OCI-LY1 (cell line): Measurements from ENCODE around the gene G6PC3.

Experiments
- H2AFZ ChIP-seq: fragments of 200-600 bp; sonication (generic), shearing (Covaris generic); 2 replicates; pipeline ENCODE4 v1.6.0; 2014; ENCODE audit warnings: antibody characterized with exemption, mild to moderate bottlenecking, low read length
- H3F3A ChIP-seq: fragments of 200-600 bp; sonication (generic), shearing (Covaris generic); 2 replicates; pipeline ENCODE4 v1.6.0; 2014; ENCODE audit warnings: mild to moderate bottlenecking, antibody characterized with exemption, low read length, moderate library complexity; ENCODE audit not compliant: insufficient read depth
- H3K27ac ChIP-seq: fragments of 200-600 bp; sonication (generic); 2 replicates; pipeline ENCODE4 v1.5.1; 2014; ENCODE audit warnings: low read length, mixed run types, mild to moderate bottlenecking, low read depth; ENCODE audit not compliant: poor library complexity, severe bottlenecking
- H3K27me3 ChIP-seq: fragments of 200-600 bp; sonication (generic); 2 replicates; pipeline ENCODE4 v1.6.0; 2014; ENCODE audit warnings: antibody characterized with exemption, mild to moderate bottlenecking, low read length, moderate library complexity; ENCODE audit not compliant: insufficient read depth
- H3K36me3 ChIP-seq: fragments of 200-600 bp; sonication (generic); 2 replicates; pipeline ENCODE4 v1.6.1; 2014; ENCODE audit warnings: mild to moderate bottlenecking, antibody characterized with exemption, low read length, moderate library complexity, mixed read lengths; ENCODE audit not compliant: insufficient read depth
- H3K4me1 ChIP-seq: fragments of 200-600 bp; sonication (generic); 2 replicates; pipeline ENCODE4 v1.5.1; 2014; ENCODE audit warnings: mild to moderate bottlenecking, low read length, moderate library complexity; ENCODE audit not compliant: insufficient read depth, severe bottlenecking
- H3K4me2 ChIP-seq: fragments of 200-600 bp; sonication (generic), shearing (Covaris generic); 2 replicates; pipeline ENCODE4 v1.6.1; 2014; ENCODE audit warnings: low read length
- H3K4me3 ChIP-seq: fragments of 200-600 bp; sonication (generic); 2 replicates; pipeline ENCODE4 v1.5.1; 2014; ENCODE audit warnings: low read length, low read depth, mild to moderate bottlenecking, mixed read lengths; ENCODE audit not compliant: poor library complexity, severe bottlenecking
- H3K79me2 ChIP-seq: fragments of 200-600 bp; shearing (Covaris generic); 2 replicates; pipeline ENCODE4 v1.6.1; 2016; ENCODE audit warnings: mixed run types, low read length, mixed read lengths; ENCODE audit not compliant: insufficient read depth
- H3K9ac ChIP-seq: fragments of 200-600 bp; sonication (generic), shearing (Covaris generic); 2 replicates; pipeline ENCODE4 v1.6.1; 2014; ENCODE audit warnings: mild to moderate bottlenecking, low read length, mixed read lengths
- H3K9me2 ChIP-seq: fragments of 200-600 bp; sonication (generic), shearing (Covaris generic); 2 replicates; pipeline ENCODE4 v1.6.1; 2014; ENCODE audit warnings: low read depth, mild to moderate bottlenecking, low read length, mixed read lengths
- H3K9me3 ChIP-seq: fragments of 200-600 bp; shearing (Covaris generic); 2 replicates; pipeline ENCODE4 v1.6.1; 2014; ENCODE audit warnings: low read length, mixed read lengths
- H4K20me1 ChIP-seq: fragments of 200-600 bp; sonication (generic), shearing (Covaris generic); 2 replicates; pipeline ENCODE4 v1.6.0; 2016; ENCODE audit warnings: mild to moderate bottlenecking, low read length; ENCODE audit not compliant: insufficient read depth
- EZH2 ChIP-seq: fragments of 200-600 bp; sonication (generic), shearing (Covaris generic); IDR thresholded peaks from 2 replicates; pipeline ENCODE4 v1.8.0; 2017; ENCODE audit warnings: borderline replicate concordance, mixed run types, mild to moderate bottlenecking, antibody characterized with exemption, low read length, moderate library complexity, mixed read lengths
- TF ChIP-seq, protein P1 (sequence below): fragments of 200-600 bp; sonication (generic), shearing (Covaris generic); IDR thresholded peaks from 2 replicates; pipeline ENCODE4 v1.5.1; 2017; ENCODE audit warnings: mild to moderate bottlenecking, antibody characterized with exemption, low read length, moderate library complexity, mixed read lengths

G6PC3 gene

DNA sequence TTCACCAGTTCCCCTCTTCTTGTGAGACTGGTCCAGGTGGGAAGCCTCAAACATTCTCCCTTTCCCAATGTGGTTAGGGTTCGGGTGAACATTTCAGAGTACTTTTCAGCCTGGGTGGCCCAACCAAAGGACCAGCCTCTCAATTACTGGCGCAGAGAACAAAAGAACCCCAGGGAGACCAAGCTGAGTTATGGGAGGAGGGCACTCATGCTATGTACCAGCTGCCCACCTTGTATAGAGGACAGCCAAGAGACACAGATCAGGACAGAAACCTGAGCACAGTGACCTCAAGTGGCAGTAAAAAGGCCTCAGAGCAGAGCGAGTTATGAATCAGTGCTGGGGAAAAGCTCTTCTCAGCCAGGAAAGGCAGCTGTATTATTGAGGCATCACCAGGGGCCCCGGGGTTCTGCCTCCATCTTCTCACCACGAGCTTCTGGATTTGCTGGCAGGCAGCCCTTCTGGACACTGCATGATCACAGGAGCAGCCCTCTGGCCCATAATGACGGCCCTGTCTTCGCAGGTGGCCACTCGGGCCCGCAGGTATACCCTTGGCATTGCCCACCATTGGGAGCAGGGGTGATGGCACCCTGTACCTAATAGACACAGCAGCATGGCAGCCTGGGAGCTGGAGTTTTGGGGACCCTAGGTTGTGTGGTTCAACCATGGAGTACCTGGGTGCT is 3.8 kb downstream of the G6PC3 start:
- TF ChIP-seq EZH2, result no peak
- TF ChIP-seq, protein P1, sequence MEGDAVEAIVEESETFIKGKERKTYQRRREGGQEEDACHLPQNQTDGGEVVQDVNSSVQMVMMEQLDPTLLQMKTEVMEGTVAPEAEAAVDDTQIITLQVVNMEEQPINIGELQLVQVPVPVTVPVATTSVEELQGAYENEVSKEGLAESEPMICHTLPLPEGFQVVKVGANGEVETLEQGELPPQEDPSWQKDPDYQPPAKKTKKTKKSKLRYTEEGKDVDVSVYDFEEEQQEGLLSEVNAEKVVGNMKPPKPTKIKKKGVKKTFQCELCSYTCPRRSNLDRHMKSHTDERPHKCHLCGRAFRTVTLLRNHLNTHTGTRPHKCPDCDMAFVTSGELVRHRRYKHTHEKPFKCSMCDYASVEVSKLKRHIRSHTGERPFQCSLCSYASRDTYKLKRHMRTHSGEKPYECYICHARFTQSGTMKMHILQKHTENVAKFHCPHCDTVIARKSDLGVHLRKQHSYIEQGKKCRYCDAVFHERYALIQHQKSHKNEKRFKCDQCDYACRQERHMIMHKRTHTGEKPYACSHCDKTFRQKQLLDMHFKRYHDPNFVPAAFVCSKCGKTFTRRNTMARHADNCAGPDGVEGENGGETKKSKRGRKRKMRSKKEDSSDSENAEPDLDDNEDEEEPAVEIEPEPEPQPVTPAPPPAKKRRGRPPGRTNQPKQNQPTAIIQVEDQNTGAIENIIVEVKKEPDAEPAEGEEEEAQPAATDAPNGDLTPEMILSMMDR, result no peak
- H4K20me1 ChIP-seq, result no peaks in the 10 kb centered on the region
- no peaks in the 10 kb centered on the region for H3K9me2 ChIP-seq
- H3K4me2 ChIP-seq, result no peak overlapping the region
- H3F3A ChIP-seq, result no peaks in the 10 kb centered on the region
- H3K79me2 ChIP-seq, result no peaks in the 10 kb centered on the region
- no peak overlapping the region for H3K9ac ChIP-seq
- H3K27ac ChIP-seq, result no peak overlapping the region
- peaks cover 21% of the 10 kb centered on the region for H3K4me1 ChIP-seq
- no peak overlapping the region for H2AFZ ChIP-seq
- no peak overlapping the region for H3K4me3 ChIP-seq
- no peaks in the 10 kb centered on the region for H3K9me3 ChIP-seq
- H3K36me3 ChIP-seq, result peaks cover 27% of the 10 kb centered on the region
- no peaks in the 10 kb centered on the region for H3K27me3 ChIP-seq

GRCh38 chr17:44074911-44075285 is 4.4 kb downstream of the G6PC3 start:
- Histone ChIP-seq H3K4me3 (no peak overlapping the region), H3K79me2 (no peaks in the 10 kb centered on the region), H3K9ac (no peak overlapping the region), H3K4me1 (peaks cover 19% of the 10 kb centered on the region), H4K20me1 (no peaks in the 10 kb centered on the region), H3F3A (no peaks in the 10 kb centered on the region), H3K9me3 (no peaks in the 10 kb centered on the region), H3K27ac (no peak overlapping the region), H3K27me3 (no peaks in the 10 kb centered on the region), H3K9me2 (no peaks in the 10 kb centered on the region), H2AFZ (no peak overlapping the region), H3K36me3 (peaks cover 27% of the 10 kb centered on the region), H3K4me2 (no peak overlapping the region)
- TF ChIP-seq, protein P1, result no peak
- no peak for TF ChIP-seq EZH2

DNA sequence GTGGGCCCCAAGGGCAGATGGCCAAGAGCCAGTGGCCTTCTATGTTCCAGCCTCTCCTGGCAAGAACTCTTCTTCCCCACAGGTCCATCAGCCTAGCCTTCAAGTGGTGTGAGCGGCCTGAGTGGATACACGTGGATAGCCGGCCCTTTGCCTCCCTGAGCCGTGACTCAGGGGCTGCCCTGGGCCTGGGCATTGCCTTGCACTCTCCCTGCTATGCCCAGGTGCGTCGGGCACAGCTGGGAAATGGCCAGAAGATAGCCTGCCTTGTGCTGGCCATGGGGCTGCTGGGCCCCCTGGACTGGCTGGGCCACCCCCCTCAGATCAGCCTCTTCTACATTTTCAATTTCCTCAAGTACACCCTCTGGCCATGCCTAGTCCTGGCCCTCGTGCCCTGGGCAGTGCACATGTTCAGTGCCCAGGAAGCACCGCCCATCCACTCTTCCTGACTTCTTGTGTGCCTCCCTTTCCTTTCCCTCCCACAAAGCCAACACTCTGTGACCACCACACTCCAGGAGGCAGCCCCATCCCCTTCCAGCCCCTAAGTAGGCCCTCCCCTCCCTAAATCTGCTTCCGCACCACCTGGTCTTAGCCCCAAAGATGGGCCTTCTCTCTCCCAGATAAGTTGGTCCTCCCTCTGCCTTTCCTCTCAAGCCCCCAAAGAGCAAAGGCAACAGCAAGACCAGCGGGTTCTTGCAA is 5.2 kb downstream of the G6PC3 start:
- no peak overlapping the region for H3K4me3 ChIP-seq
- TF ChIP-seq, protein P1, result no peak
- TF ChIP-seq EZH2, result no peak
- H3K36me3 ChIP-seq, result peaks cover 27% of the 10 kb centered on the region
- no peak overlapping the region for H2AFZ ChIP-seq
- no peaks in the 10 kb centered on the region for H3K9me2 ChIP-seq
- H3K9ac ChIP-seq, result no peak overlapping the region
- no peaks in the 10 kb centered on the region for H3K27me3 ChIP-seq
- H4K20me1 ChIP-seq, result no peaks in the 10 kb centered on the region
- no peaks in the 10 kb centered on the region for H3K79me2 ChIP-seq
- H3K27ac ChIP-seq, result no peak overlapping the region
- no peaks in the 10 kb centered on the region for H3K9me3 ChIP-seq
- no peaks in the 10 kb centered on the region for H3F3A ChIP-seq
- H3K4me2 ChIP-seq, result no peak overlapping the region
- H3K4me1 ChIP-seq, result peaks cover 13% of the 10 kb centered on the region
